Measurements from ENCODE around the gene OR52L1.

Gene OR52L1

DNA sequence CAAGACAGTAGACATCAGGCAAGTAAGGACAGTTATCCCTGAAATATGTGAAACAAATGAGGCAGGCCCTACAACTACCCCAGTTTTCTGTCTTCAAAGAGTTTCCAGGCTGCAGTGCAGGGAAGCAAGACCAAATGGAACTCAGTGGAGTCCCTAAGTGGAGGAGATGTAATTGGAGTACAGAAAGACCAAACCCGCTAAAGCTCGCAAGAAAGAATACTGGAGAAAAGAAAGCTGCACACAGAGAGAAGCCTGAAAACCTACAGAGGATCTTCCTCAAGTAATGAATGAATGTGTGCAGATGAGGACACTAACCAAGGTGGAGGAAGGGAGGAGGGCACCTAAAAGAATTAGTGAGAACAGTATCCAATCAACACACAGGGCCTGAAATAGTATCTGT is 46.0 kb downstream of the OR52L1 start:
- DNase-seq (no peak), ATAC-seq (no peak)

DNA sequence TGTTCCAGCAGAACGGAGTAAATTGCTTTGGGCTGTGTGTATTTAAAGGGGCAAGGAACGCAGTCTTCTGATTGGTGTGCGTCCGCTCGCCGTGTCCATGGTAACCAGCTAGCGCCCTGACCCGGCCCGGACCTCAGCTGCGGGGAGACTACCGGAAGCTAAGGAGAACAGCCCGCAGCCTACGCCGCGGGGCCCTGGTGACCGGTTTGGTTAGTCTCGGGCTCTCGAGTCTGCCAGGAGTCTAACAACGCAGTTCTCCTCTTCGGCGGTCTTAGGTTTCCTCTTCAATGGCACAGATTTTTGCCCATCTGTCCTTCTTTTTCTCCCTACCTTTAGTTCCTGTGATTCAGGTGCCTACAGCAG is 48.2 kb downstream of the OR52L1 start:
- DNase-seq, result no peak
- ATAC-seq, result no peak

GRCh38 chr11:5937868-5938602 is 48.8 kb downstream of the OR52L1 start:
- DNase-seq (no peak), ATAC-seq (no peak)

All from stimulated activated naive CD8-positive, alpha-beta T cell treated with anti-CD3 and anti-CD28 coated beads, Interleukin-15, Interleukin-2, amounts not matched to agents 100 U/mL and 50 U/mL, for 24 hours (primary cell).